ENCODE data around the gene FAM181B. TPM values are rescaled to one million over a fixed set of nuclear protein-coding genes. Genes with fewer than 3 reads are reported as not detected.
A peak's percentile ranks its signal among the peaks of the same experiment; 100 is the strongest.

The FAM181B gene
- total RNA-seq, 4 donors from 2014 or later = 0.07 to 0.11 TPM; not detected in 2

DNA sequence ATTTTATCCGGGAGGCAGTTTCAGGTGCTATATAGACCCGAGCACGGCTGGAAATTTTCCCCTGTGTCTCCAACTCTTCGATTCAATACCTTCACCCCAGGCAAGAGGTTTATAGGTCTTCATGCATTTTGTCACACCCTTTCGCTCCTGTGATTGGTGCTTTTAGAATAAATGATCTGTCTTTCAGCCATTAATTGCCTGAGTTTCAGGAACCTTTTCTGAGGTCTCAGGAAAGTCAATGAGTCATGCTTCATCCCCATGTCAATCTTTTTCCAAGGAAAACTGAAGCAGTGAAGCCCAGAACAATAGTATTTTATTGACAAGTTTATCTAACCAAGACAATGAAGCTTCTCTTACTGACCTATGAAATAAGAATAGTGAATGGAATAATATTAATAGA, 29.9 kb downstream of the FAM181B start:
- DNase-seq = no peak
- Histone ChIP-seq H3K36me3 (no peaks in the 10 kb centered on the region), H3K9me3 (no peaks in the 10 kb centered on the region), H3K4me1 (no peaks in the 10 kb centered on the region), H3K27me3 (no peaks in the 10 kb centered on the region), H3K4me3 (no peak overlapping the region), H3K27ac (no peak overlapping the region)
- in situ Hi-C loops (cut with MboI; ENCODE audit: low sequenced_read_pairs in 4 of 4) = loop anchor here in 2 of 4 donors (25.0 kb wide), 1 partner anchor 1109 kb away; no protein-coding TSS in a partner anchor
- TF ChIP-seq, protein P1, sequence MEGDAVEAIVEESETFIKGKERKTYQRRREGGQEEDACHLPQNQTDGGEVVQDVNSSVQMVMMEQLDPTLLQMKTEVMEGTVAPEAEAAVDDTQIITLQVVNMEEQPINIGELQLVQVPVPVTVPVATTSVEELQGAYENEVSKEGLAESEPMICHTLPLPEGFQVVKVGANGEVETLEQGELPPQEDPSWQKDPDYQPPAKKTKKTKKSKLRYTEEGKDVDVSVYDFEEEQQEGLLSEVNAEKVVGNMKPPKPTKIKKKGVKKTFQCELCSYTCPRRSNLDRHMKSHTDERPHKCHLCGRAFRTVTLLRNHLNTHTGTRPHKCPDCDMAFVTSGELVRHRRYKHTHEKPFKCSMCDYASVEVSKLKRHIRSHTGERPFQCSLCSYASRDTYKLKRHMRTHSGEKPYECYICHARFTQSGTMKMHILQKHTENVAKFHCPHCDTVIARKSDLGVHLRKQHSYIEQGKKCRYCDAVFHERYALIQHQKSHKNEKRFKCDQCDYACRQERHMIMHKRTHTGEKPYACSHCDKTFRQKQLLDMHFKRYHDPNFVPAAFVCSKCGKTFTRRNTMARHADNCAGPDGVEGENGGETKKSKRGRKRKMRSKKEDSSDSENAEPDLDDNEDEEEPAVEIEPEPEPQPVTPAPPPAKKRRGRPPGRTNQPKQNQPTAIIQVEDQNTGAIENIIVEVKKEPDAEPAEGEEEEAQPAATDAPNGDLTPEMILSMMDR (IDR thresholded peaks at IDR 0.05 in 4 of 5, conservative IDR thresholded peaks at IDR 0.05 in 1 of 5) = no peak
- no peak for TF ChIP-seq POLR2A (IDR thresholded peaks at IDR 0.05)
- ATAC-seq = no peak
- intact Hi-C loops (cut with DNase I; ENCODE audit: low total_unique reads) = no loop called here

DNA sequence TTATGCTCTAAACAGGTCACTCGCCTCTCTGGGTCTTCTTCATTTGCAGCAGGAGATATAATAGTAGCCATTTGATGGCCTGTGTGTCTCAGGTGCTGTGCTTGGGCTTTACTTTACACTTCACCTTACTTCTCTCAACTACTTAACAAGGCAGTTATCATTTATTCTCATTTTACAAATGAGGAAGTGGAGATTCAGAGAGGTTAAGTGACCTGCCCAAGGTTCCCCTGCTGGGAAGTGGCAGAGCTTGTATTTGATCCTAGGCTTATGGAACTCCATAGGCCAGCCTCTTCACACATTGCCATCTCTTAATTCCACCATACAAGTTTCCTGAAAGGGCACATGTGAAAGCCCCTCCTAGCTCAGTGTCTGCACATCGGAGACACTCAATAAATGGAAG, 30.4 kb downstream of the FAM181B start:
- no peak overlapping the region for H3K4me3 ChIP-seq
- no peak overlapping the region for H3K27ac ChIP-seq
- no peak for TF ChIP-seq POLR2A (IDR thresholded peaks at IDR 0.05)
- TF ChIP-seq, protein P1 (IDR thresholded peaks at IDR 0.05 in 4 of 5, conservative IDR thresholded peaks at IDR 0.05 in 1 of 5) = no peak
- intact Hi-C loops (cut with DNase I; ENCODE audit: low total_unique reads) (no loop called here), in situ Hi-C loops (cut with MboI; ENCODE audit: low sequenced_read_pairs in 4 of 4) (loop anchor here in 2 of 4 donors (25.0 kb wide), 1 partner anchor 1109 kb away; no protein-coding TSS in a partner anchor)
- DNase-seq = no peak
- no peaks in the 10 kb centered on the region for H3K4me1 ChIP-seq
- no peaks in the 10 kb centered on the region for H3K27me3 ChIP-seq
- H3K36me3 ChIP-seq = no peaks in the 10 kb centered on the region
- ATAC-seq = no peak
- H3K9me3 ChIP-seq = no peaks in the 10 kb centered on the region

DNA sequence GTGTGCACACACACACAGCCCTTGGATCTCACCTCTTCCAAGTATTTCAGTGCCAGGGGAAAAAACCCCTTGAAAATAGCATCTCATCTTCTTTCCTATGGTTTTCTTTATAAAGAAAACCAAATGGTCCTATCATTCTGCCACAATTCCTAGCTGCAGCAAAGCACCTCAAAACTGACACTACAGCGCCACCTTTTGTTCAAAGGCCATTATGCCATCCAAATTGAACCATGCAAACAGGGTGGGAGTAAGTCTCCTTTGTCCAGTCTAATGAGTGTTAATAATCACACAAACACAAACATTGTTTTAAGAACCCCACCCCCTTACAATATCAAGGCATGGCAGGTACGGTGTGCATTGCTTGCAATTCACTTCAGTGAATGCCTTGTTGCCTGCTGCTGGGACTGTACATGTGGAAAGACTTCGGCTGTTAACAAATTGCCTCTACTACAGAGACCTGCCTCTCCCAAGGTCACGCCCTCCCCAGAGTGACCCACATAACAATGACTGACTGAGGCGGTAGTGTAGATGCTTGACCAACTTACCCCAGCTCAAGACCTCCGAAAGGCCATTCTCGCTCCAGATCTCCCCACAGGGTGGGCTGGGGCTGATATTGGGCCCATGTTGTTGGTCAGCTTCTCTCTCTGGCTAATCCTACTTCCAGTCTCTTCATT, 31.7 kb downstream of the FAM181B start:
- H3K27me3 ChIP-seq = no peaks in the 10 kb centered on the region
- DNase-seq (no peak), ATAC-seq (no peak)
- no peaks in the 10 kb centered on the region for H3K4me1 ChIP-seq
- H3K36me3 ChIP-seq = no peaks in the 10 kb centered on the region
- in situ Hi-C loops (cut with MboI; ENCODE audit: low sequenced_read_pairs in 4 of 4) (loop anchor here in 2 of 4 donors (25.0 kb wide), 1 partner anchor 1110 kb away; no protein-coding TSS in a partner anchor), intact Hi-C loops (cut with DNase I; ENCODE audit: low total_unique reads) (no loop called here)
- no peak overlapping the region for H3K4me3 ChIP-seq
- no peaks in the 10 kb centered on the region for H3K9me3 ChIP-seq
- no peak for TF ChIP-seq POLR2A (IDR thresholded peaks at IDR 0.05)
- TF ChIP-seq, protein P1 (IDR thresholded peaks at IDR 0.05 in 4 of 5, conservative IDR thresholded peaks at IDR 0.05 in 1 of 5) = peak in 2 of 5 experiments; percentile 13 to 32
- H3K27ac ChIP-seq = no peak overlapping the region

DNA sequence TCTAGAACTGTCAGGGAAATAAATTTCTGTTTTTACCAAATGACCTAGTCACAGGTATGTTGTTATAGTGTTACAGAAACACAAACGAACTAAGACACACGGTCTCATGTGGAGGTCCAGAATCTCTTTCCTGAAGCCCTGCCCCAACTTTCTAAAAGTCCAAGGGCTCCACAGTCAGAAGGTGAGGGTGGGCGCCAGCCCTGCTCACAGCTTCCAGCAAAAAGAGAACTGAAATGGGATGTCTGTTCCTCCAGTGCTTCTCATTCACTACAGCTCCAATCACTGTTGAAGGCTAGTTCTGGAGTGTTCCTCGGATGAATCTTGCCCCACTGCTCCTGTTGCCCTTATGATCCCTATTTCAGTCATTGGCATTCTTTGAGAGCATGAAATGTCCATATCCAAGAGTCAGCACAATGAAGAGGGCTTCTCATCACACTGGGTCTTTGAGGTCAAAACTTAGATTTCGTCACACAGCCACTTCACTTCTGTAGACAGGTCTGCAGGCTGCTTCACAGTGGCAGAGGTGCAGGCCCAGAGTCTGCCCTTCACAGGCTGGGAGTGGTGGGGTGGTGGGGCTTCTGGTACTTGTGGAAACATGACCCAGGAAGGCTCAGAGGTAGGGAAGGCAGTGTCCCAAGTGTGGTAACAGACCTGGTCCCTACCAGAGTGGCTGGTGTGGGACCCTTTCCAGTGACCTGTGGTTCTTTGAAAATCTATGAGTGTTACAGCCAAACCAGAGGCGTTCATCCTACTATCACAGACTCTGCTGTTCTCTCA, 34.9 kb downstream of the FAM181B start:
- intact Hi-C loops (cut with DNase I; ENCODE audit: low total_unique reads) (no loop called here), in situ Hi-C loops (cut with MboI; ENCODE audit: low sequenced_read_pairs in 4 of 4) (loop anchor here in 1 of 4 donors (25.0 kb wide), 1 partner anchor 1061 kb away; no protein-coding TSS in a partner anchor)
- no peaks in the 10 kb centered on the region for H3K4me1 ChIP-seq
- H3K9me3 ChIP-seq = no peaks in the 10 kb centered on the region
- no peak overlapping the region for H3K27ac ChIP-seq
- ATAC-seq (no peak), DNase-seq (no peak)
- TF ChIP-seq, protein P1 (IDR thresholded peaks at IDR 0.05 in 4 of 5, conservative IDR thresholded peaks at IDR 0.05 in 1 of 5) = no peak
- no peak for TF ChIP-seq POLR2A (IDR thresholded peaks at IDR 0.05)
- H3K4me3 ChIP-seq = no peak overlapping the region
- H3K27me3 ChIP-seq = no peaks in the 10 kb centered on the region
- no peaks in the 10 kb centered on the region for H3K36me3 ChIP-seq

Measured in gastrocnemius medialis (tissue), 4 donors.